Activated naive CD4-positive, alpha-beta T cell treated with anti-CD3 and anti-CD28 coated beads, Interleukin-2, amount 50 U/mL, for 24 hours (primary cell): ENCODE data around the gene ITGA1.
"Not testable (repeated sequence)": the region's sequence is repeated elsewhere in the genome, so short reads cannot be mapped to it uniquely, and the experiment has no call there.

Experiments
- H3K27ac Mint-ChIP-seq: one replicate; pipeline ENCODE4 v1.8.0; 2021; ENCODE audit warnings: mild to moderate bottlenecking, mixed read lengths
- H3K27me3 Mint-ChIP-seq: one replicate; pipeline ENCODE4 v1.8.0; 2021; ENCODE audit warnings: mixed read lengths
- H3K36me3 Mint-ChIP-seq: one replicate; pipeline ENCODE4 v1.8.0; 2021; ENCODE audit warnings: mixed read lengths
- H3K4me1 Mint-ChIP-seq: one replicate; pipeline ENCODE4 v1.8.0; 2021; ENCODE audit warnings: mixed read lengths
- H3K4me3 Mint-ChIP-seq: one replicate; pipeline ENCODE4 v1.8.0; 2021; ENCODE audit warnings: mild to moderate bottlenecking, mixed read lengths
- H3K9me3 Mint-ChIP-seq: one replicate; pipeline ENCODE4 v1.8.0; 2021; ENCODE audit warnings: mixed read lengths

The ITGA1 gene

DNA sequence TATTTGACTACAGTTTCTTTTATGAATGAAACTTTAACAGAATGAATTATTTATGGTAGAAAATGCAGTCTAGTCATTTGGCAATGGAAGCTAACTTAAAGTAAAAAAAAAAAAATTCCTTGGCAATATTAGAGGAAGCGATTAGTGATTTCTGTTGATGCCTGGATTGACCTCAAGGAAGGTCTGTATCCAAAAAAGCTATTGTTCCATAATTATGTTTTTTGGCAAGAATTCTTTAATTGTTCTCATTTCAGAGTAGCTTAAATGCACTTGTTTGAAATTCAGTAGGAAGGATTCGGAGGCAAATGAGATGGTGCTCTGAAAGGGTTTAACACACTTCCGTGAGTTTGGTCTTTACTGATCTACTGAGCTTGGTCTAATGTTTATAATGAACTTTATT lies 61.8 kb downstream of the ITGA1 start:
- H3K27me3 Mint-ChIP-seq: no peaks in the 10 kb centered on the region
- no peak overlapping the region for H3K4me3 Mint-ChIP-seq
- peaks cover 3% of the 10 kb centered on the region for H3K36me3 Mint-ChIP-seq
- H3K27ac Mint-ChIP-seq: no peak overlapping the region
- peaks cover 16% of the 10 kb centered on the region for H3K4me1 Mint-ChIP-seq
- no peaks in the 10 kb centered on the region for H3K9me3 Mint-ChIP-seq

DNA sequence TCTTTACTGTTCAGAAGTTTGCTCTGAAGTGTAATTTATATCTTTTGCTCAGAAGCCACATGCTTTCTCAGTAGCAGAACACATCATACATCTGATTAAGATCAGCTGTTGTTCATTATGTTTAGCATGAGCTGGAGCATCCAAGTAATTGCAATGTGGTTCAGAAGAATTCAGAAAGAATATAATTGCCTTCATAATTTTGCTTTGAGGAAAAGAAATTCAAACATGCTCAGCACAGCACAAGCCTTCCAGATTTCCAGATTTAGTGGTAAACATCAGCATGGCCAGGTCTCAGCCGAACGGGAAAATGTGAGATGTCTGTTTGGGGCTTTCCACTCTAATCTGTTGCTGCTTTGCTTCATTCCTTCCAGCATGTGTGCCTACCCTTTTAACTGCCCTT lies 65.9 kb downstream of the ITGA1 start:
- Mint-ChIP-seq H3K27me3 (no peaks in the 10 kb centered on the region), H3K36me3 (peaks cover 3% of the 10 kb centered on the region), H3K27ac (no peak overlapping the region), H3K4me3 (no peak overlapping the region), H3K9me3 (no peaks in the 10 kb centered on the region), H3K4me1 (no peaks in the 10 kb centered on the region)

DNA sequence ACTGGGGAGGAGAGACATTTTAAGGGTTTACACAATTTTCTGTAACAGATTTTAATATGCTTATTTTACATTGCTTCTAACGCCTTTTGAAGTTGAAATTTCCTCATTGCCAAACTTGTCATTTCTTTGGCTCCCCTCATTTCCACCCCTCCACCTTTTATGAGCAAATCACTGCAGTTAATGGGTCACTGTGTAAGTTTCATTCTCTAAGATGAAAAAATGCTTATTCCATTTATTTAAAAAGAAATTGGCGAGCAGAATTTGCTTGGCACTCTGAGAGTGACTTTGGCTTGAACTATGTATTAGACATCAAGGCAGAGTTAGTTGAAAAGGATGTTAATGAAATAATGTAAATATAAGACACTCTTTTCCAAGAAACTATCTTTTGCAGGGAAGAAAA lies 66.6 kb downstream of the ITGA1 start:
- Mint-ChIP-seq H3K27ac (no peak overlapping the region), H3K4me3 (no peak overlapping the region), H3K4me1 (no peaks in the 10 kb centered on the region), H3K27me3 (no peaks in the 10 kb centered on the region), H3K36me3 (peaks cover 3% of the 10 kb centered on the region), H3K9me3 (no peaks in the 10 kb centered on the region)

DNA sequence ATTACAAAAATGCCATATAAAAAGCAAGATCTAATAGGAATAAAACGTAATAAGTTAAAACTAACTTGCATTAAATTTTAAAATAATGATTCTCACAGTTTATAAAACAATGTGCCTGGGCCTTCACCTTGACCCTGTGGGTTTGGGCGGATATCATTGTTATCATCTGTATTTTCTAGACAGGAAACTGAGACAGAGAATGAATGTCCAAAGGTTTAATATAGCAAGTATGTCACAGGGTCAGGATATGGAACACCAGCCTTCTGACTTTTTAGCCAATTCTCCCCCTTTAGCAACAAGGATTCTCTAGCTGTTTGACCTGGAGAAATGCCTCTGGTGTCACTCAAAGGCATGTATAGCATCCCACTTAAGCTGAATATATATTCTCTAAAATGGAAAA lies 67.2 kb downstream of the ITGA1 start:
- H3K27ac Mint-ChIP-seq: no peak overlapping the region
- H3K27me3 Mint-ChIP-seq: no peaks in the 10 kb centered on the region
- H3K4me3 Mint-ChIP-seq: no peak overlapping the region
- H3K36me3 Mint-ChIP-seq: peaks cover 3% of the 10 kb centered on the region
- no peaks in the 10 kb centered on the region for H3K9me3 Mint-ChIP-seq
- H3K4me1 Mint-ChIP-seq: no peaks in the 10 kb centered on the region

DNA sequence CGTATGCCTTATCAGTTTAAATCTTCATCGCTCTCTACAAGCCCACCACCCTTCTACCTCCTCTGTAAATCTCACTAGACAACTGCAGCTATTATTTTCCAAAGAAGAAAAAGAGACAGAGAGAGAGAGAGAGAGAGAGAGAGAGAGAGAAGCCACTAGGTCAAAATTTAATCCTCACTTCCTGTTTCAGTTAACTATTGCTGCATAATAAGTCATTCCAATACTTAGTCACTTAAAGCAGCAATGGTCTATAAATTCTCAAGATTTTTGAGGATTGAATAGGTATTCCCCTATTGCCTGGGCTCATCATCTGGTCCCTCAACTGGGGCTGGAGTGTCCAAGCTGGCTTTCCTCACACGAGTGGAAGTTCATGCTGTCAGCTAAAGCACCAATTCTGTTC lies 68.8 kb downstream of the ITGA1 start:
- Mint-ChIP-seq H3K9me3 (no peaks in the 10 kb centered on the region), H3K4me3 (no peak overlapping the region), H3K4me1 (no peaks in the 10 kb centered on the region), H3K36me3 (peaks cover 3% of the 10 kb centered on the region), H3K27ac (no peak overlapping the region), H3K27me3 (no peaks in the 10 kb centered on the region)

DNA sequence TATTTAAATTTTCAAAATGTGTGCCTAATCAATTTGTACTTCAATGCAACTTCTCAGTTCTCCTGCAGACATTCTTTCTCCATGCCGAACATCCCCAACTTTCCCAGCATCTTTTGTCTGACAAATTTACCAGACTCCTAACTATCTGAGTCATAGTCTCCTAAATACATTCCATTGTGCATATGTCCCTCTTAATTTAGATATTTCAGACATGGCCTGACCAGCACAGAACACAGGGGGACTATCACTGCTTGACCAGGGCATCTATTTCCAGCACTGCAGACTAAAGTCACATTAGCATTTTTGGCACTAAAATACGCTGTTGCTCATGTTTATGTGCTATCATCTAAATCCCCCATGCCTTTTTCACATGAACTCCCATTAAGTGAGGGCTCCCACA lies 71.9 kb downstream of the ITGA1 start:
- Mint-ChIP-seq H3K4me1 (no peaks in the 10 kb centered on the region), H3K9me3 (no peaks in the 10 kb centered on the region), H3K27ac (no peak overlapping the region), H3K27me3 (no peaks in the 10 kb centered on the region), H3K36me3 (no peaks in the 10 kb centered on the region), H3K4me3 (no peak overlapping the region)

DNA sequence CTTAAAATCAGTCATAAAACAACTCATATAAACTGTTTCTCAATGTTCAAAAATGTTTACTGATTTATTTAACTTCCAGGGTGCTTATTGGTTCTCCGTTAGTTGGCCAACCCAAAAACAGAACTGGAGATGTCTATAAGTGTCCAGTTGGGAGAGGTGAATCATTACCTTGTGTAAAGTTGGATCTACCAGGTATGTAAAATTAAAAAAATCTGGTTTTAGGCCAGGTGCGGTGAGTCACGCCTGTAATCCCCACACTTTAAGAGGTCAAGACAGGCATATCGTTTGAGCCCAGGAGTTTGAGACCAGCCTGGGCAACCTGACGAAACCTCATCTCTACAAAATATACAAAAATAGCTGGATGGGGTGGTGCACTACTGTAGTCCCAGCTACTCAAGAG lies 73.7 kb downstream of the ITGA1 start:
- no peaks in the 10 kb centered on the region for H3K9me3 Mint-ChIP-seq
- no peak overlapping the region for H3K27ac Mint-ChIP-seq
- no peaks in the 10 kb centered on the region for H3K27me3 Mint-ChIP-seq
- no peak overlapping the region for H3K4me3 Mint-ChIP-seq
- no peaks in the 10 kb centered on the region for H3K4me1 Mint-ChIP-seq
- H3K36me3 Mint-ChIP-seq: no peaks in the 10 kb centered on the region

DNA sequence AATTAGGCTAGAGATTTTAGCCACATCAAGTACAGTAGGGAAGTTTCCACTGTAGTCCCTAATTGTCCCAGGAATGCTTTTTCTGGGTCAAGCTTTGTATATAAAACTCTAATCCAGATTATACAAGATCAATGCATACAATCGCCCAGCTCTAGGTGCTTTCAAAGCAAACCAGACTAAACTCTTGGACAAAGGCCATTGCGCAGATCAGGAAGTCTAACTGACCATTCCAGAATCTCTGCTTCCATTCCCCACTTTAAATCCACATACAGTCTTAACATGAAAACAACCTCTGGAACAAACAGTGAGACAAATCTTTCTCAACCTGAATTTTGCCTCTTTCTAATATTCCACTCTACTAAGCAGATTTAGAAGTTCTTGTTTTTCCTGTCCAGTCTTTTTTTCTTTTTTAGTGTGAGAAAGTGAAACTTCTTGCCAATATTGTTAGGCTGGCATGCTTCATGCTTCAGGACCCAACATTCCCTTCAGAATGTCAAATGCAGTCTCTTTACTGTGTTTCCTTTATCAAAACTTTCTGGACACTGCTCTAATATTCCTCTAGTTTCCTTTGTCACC lies 76.1 kb downstream of the ITGA1 start:
- Mint-ChIP-seq H3K27ac (no peak overlapping the region), H3K9me3 (no peaks in the 10 kb centered on the region), H3K36me3 (no peaks in the 10 kb centered on the region), H3K27me3 (no peaks in the 10 kb centered on the region), H3K4me3 (no peak overlapping the region), H3K4me1 (no peaks in the 10 kb centered on the region)

DNA sequence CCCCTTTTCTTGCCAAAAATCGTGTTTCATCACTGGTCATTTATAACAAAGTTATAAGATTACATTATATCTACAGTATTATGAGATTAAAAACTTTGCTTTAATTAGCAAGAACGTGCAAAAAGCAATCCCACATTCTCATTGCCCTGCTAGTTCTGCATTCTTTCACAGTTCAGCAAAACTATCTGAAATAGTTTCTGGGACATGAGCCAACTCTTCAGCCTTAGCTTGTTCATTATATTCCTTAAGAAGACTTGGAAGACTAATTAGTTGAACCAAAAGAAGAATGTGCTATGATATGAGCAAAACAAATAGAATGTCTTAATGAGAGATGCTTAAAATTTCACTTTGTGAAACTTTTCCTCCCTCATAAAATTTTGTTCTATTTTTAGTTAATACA lies 76.7 kb downstream of the ITGA1 start:
- H3K9me3 Mint-ChIP-seq: no peaks in the 10 kb centered on the region
- no peaks in the 10 kb centered on the region for H3K27me3 Mint-ChIP-seq

DNA sequence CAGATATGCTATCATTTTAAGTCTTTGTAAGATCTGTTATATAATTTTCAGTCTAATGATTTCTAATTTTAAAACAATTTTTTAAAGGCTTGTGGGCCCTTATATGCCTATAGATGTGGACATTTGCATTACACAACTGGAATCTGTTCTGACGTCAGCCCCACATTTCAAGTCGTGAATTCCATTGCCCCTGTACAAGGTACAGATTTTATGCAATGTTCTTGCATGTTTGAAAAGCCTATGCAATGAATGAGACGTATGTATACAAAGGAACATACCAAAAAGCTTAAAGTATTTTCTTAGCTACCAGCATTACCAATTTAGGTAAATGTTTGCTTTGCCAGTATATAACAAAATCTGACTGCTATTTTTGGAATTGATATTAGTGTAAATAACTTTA lies 77.2 kb downstream of the ITGA1 start:
- no peak overlapping the region for H3K4me3 Mint-ChIP-seq
- no peak overlapping the region for H3K27ac Mint-ChIP-seq
- no peaks in the 10 kb centered on the region for H3K4me1 Mint-ChIP-seq
- no peaks in the 10 kb centered on the region for H3K36me3 Mint-ChIP-seq
- no peaks in the 10 kb centered on the region for H3K27me3 Mint-ChIP-seq
- H3K9me3 Mint-ChIP-seq: no peaks in the 10 kb centered on the region

More for the DNA sequence above, 76.7 kb downstream of the ITGA1 start:
- Mint-ChIP-seq H3K4me3 (no peak overlapping the region), H3K4me1 (no peaks in the 10 kb centered on the region), H3K36me3 (no peaks in the 10 kb centered on the region), H3K27ac (no peak overlapping the region)

DNA sequence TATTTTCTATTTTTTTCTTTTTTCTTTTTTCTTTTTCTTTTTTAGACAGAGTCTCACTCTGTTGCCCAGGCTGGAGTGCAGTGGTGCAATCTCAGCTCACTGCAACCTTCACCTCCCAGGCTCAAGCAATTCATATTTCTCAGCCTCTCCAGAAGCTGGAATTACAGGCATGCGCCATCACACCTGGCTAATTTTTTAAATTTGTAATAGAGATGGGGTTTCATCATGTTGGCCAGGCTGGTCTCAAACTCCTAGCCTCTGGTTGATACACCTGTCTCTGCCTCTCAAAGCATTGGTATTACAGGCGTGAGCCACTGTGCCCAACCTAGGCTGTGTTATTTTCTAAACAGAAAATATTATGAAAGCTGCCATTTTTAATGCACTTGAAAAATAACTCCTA lies 78.3 kb downstream of the ITGA1 start:
- not testable (repeated sequence) for H3K4me1 Mint-ChIP-seq, H3K27me3 Mint-ChIP-seq, H3K36me3 Mint-ChIP-seq, H3K9me3 Mint-ChIP-seq, H3K27ac Mint-ChIP-seq, H3K4me3 Mint-ChIP-seq

DNA sequence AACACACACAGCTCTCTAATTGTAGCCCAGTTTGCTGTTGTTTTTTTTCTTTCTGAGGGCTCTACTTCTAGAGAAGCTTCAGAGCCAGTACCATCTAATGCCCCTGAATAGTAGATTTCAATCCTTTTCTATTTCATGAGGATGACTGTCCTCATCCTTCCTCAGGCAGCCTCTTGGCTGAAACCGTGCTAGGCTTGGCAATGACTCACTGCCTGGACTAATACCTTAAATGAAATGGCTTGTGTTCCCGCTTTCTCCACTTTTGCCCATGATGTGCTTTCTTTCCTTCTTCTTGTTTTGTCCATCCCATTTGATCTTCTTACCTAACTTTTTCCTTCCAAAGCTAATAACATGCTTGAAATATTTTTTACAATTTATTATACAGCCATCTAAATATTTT lies 80.1 kb downstream of the ITGA1 start:
- Mint-ChIP-seq H3K36me3 (no peaks in the 10 kb centered on the region), H3K4me3 (no peak overlapping the region), H3K27me3 (no peaks in the 10 kb centered on the region), H3K9me3 (no peaks in the 10 kb centered on the region), H3K4me1 (no peaks in the 10 kb centered on the region), H3K27ac (no peak overlapping the region)

DNA sequence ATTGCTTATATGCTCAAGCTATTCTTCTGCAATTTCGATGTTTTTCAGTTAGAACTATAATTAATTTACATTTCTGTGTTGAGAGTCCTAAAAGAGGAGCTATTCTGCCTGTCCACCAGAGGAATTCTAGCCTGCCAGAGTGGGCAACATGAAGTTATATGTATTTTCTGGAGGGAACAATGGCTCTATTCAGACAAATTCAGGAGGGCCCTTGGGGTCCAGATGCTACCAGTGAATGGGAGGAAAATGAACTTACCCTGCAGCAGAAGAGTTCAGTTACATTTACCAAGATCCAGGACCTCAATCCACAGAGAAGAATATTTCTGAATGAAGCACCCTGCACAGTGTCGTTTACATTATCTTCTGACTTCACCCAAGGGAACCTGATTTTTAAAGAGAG lies 80.7 kb downstream of the ITGA1 start:
- H3K27ac Mint-ChIP-seq: no peak overlapping the region
- no peak overlapping the region for H3K4me3 Mint-ChIP-seq
- H3K9me3 Mint-ChIP-seq: no peaks in the 10 kb centered on the region
- H3K27me3 Mint-ChIP-seq: no peaks in the 10 kb centered on the region
- no peaks in the 10 kb centered on the region for H3K4me1 Mint-ChIP-seq
- H3K36me3 Mint-ChIP-seq: no peaks in the 10 kb centered on the region

DNA sequence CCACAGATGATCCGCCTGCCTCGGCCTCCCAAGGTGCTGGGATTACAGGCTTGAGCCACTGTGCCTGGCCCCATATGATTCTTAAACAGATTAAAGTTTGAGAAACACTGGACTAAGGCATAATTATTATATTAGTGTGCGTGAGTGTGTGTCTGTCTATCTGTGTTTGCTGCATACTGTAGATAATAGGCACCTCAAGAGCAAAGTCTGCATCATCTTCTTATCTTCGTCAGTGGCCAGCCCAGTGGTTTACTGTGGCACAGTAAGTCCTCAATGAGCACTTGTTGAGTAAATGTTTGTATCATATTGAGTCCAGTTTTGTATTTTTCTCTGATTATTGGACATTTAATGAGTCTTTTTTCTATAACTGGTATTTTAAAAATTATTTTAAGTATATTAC lies 81.7 kb downstream of the ITGA1 start:
- no peak overlapping the region for H3K27ac Mint-ChIP-seq
- H3K36me3 Mint-ChIP-seq: no peaks in the 10 kb centered on the region
- no peaks in the 10 kb centered on the region for H3K9me3 Mint-ChIP-seq
- no peak overlapping the region for H3K4me3 Mint-ChIP-seq
- H3K27me3 Mint-ChIP-seq: no peaks in the 10 kb centered on the region
- no peaks in the 10 kb centered on the region for H3K4me1 Mint-ChIP-seq

DNA sequence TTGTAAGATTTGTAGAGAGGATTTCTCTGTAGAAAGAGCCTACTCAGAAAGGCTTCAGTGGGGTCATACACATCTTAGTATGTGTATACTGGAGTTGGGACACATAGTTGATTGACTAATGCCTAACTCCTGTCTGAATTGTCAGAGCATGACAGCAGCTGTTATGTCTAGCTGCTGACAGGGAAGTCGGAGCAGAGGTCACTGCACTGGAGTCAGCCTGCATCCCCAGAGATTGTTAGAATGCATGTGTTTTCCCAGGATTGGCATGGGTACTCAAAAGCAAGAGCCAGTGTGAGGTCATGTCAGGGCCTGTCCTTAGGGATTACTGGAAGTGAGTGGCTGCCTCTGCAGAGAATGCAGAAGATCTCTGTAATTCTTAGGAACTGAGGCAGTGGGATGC lies 82.7 kb downstream of the ITGA1 start:
- Mint-ChIP-seq H3K36me3 (peaks cover 2% of the 10 kb centered on the region), H3K4me3 (no peak overlapping the region), H3K4me1 (no peaks in the 10 kb centered on the region), H3K27me3 (no peaks in the 10 kb centered on the region), H3K27ac (no peak overlapping the region), H3K9me3 (no peaks in the 10 kb centered on the region)

DNA sequence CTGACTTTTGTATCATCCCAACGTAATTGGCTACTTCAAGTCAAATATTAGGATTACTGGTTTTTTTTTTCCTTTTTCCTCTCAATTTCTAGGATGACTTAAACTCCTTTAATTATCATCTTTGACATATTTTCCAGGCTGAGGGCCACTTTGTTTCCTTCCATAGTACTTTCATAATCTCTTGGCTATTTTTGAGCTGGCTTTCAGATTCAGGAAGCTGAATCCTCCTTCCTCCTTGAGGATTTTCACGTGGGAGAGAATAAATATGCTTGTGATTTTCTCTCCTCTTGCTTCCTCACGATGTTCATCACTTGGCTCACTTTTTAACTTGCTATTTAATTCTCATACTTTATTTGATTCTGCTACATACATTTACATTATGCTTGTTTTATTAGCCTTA lies 88.1 kb downstream of the ITGA1 start:
- H3K9me3 Mint-ChIP-seq: no peaks in the 10 kb centered on the region
- H3K27ac Mint-ChIP-seq: no peak overlapping the region
- no peaks in the 10 kb centered on the region for H3K27me3 Mint-ChIP-seq
- H3K4me3 Mint-ChIP-seq: no peak overlapping the region
- no peaks in the 10 kb centered on the region for H3K4me1 Mint-ChIP-seq
- H3K36me3 Mint-ChIP-seq: peaks cover 4% of the 10 kb centered on the region

DNA sequence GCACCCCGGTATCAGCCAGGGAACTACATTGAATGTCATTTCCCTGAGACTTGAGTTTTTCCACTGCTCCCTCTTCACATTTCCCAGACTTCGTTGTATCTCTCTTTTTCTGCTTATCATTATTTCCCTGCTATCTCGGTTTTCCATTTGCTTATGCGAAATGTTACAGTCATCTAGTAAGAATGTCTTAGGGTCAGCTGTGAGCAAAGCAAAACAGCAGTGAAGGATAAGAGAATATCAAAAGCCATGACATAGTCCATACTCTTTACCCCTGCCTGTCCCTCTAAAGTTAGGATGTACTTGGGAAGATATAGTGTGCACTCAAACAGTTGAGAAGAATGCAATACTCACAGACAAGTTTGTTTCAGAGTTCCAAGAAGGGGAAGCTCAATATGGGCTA lies 88.7 kb downstream of the ITGA1 start:
- Mint-ChIP-seq H3K4me1 (no peaks in the 10 kb centered on the region), H3K27ac (no peak overlapping the region), H3K9me3 (no peaks in the 10 kb centered on the region), H3K27me3 (no peaks in the 10 kb centered on the region), H3K4me3 (no peak overlapping the region), H3K36me3 (peaks cover 4% of the 10 kb centered on the region)
